H9 (cell line): ENCODE measurements around the gene UBQLN3. TPM values are rescaled to one million over a fixed set of nuclear protein-coding genes. Genes with fewer than 3 reads are reported as not detected.

Source experiments
- DNase-seq: peaks from one replicate; pipeline ENCODE4 v3.0.0-alpha.2; 2017
- H2AFZ ChIP-seq: one replicate; pipeline ENCODE4 v1.6.1; 2013; ENCODE audit warnings: mild to moderate bottlenecking, low read length, control low read depth, moderate library complexity
- H2AK5ac ChIP-seq: 2 replicates; pipeline ENCODE4 v1.6.1; 2013; ENCODE audit warnings: low read length, control low read depth, mixed read lengths; ENCODE audit not compliant: insufficient read length
- H2BK120ac ChIP-seq: one replicate; pipeline ENCODE4 v1.6.1; 2013; ENCODE audit warnings: low read depth, mild to moderate bottlenecking, low read length, control low read depth, inconsistent platforms; ENCODE audit not compliant: poor library complexity, severe bottlenecking
- H2BK12ac ChIP-seq: 2 replicates; pipeline ENCODE4 v1.6.1; 2013; ENCODE audit warnings: low read length, control low read depth, mixed read lengths, low read depth; ENCODE audit not compliant: insufficient read length
- H2BK15ac ChIP-seq: 2 replicates; pipeline ENCODE4 v1.6.1; 2013; ENCODE audit warnings: low read depth, low read length, control low read depth
- H2BK20ac ChIP-seq: one replicate; pipeline ENCODE4 v1.6.1; 2013; ENCODE audit warnings: low read depth, mild to moderate bottlenecking, low read length, control low read depth, inconsistent platforms; ENCODE audit not compliant: poor library complexity, severe bottlenecking
- H2BK5ac ChIP-seq: 2 replicates; pipeline ENCODE4 v1.6.1; 2013; ENCODE audit warnings: low read length, control low read depth, mixed read lengths; ENCODE audit not compliant: insufficient read length
- H3K14ac ChIP-seq: 2 replicates; pipeline ENCODE4 v1.6.1; 2013; ENCODE audit warnings: low read length, control low read depth; ENCODE audit not compliant: insufficient read depth
- H3K18ac ChIP-seq: 2 replicates; pipeline ENCODE4 v1.6.1; 2013; ENCODE audit warnings: low read depth, mild to moderate bottlenecking, mixed read lengths, low read length, control low read depth; ENCODE audit not compliant: insufficient read length
- H3K23ac ChIP-seq: 2 replicates; pipeline ENCODE4 v1.6.1; 2013; ENCODE audit warnings: low read length, control low read depth, mixed read lengths, low read depth; ENCODE audit not compliant: insufficient read length
- H3K23me2 ChIP-seq: 2 replicates; pipeline ENCODE4 v1.6.1; 2013; ENCODE audit warnings: low read depth, mild to moderate bottlenecking, mixed read lengths, low read length, control low read depth; ENCODE audit not compliant: insufficient read length, poor library complexity, severe bottlenecking
- H3K27ac ChIP-seq: 2 replicates; pipeline ENCODE4 v1.5.1; 2013; ENCODE audit warnings: low read length, control low read depth, mixed read lengths, low read depth; ENCODE audit not compliant: insufficient read length
- H3K27me3 ChIP-seq: 2 replicates; pipeline ENCODE4 v1.6.1; 2013; ENCODE audit warnings: low read length, control low read depth, inconsistent platforms; ENCODE audit not compliant: insufficient read depth
- H3K4ac ChIP-seq: 2 replicates; pipeline ENCODE4 v1.6.1; 2013; ENCODE audit warnings: low read depth, mild to moderate bottlenecking, control low read depth, inconsistent platforms, low read length, moderate library complexity
- H3K4me1 ChIP-seq: 2 replicates; pipeline ENCODE4 v1.6.1; 2013; ENCODE audit warnings: low read length, control low read depth, inconsistent platforms; ENCODE audit not compliant: insufficient read depth
- H3K4me2 ChIP-seq: 2 replicates; pipeline ENCODE4 v1.6.1; 2013; ENCODE audit warnings: low read length, control low read depth, mixed read lengths; ENCODE audit not compliant: insufficient read length, insufficient read depth
- H3K56ac ChIP-seq: 2 replicates; pipeline ENCODE4 v1.6.1; 2013; ENCODE audit warnings: low read depth, mild to moderate bottlenecking, mixed read lengths, low read length, control low read depth; ENCODE audit not compliant: insufficient read length
- H3K79me1 ChIP-seq: 2 replicates; pipeline ENCODE4 v1.6.1; 2013; ENCODE audit warnings: low read depth, mild to moderate bottlenecking, moderate library complexity, low read length, control low read depth, inconsistent platforms; ENCODE audit not compliant: insufficient read depth, poor library complexity, severe bottlenecking
- H3K79me2 ChIP-seq: 2 replicates; pipeline ENCODE4 v1.6.1; 2013; ENCODE audit warnings: low read length, control low read depth, inconsistent platforms; ENCODE audit not compliant: insufficient read depth
- H3K9ac ChIP-seq: 2 replicates; pipeline ENCODE4 v1.6.1; 2013; ENCODE audit warnings: low read length, control low read depth, mixed read lengths; ENCODE audit not compliant: insufficient read length; ENCODE audit errors: extremely low read depth
- H3K9me3 ChIP-seq: one replicate; pipeline ENCODE4 v1.6.1; 2013; ENCODE audit warnings: low read depth, low read length, inconsistent platforms; ENCODE audit not compliant: control insufficient read depth
- H3T11ph ChIP-seq: one replicate; pipeline ENCODE4 v1.6.1; 2013; ENCODE audit warnings: mild to moderate bottlenecking, low read length, control low read depth, inconsistent platforms
- H4K20me1 ChIP-seq: one replicate; pipeline ENCODE4 v1.6.1; 2013; ENCODE audit not compliant: control insufficient read depth, insufficient read length, insufficient read depth
- H4K5ac ChIP-seq: 2 replicates; pipeline ENCODE4 v1.6.1; 2013; ENCODE audit warnings: low read depth, mild to moderate bottlenecking, mixed read lengths, low read length, control low read depth; ENCODE audit not compliant: insufficient read length
- H4K8ac ChIP-seq: replicated peaks from 2 replicates; pipeline ENCODE4 v1.6.1; 2013; ENCODE audit warnings: low read length, control low read depth, mixed read lengths, low read depth; ENCODE audit not compliant: insufficient read length
- H4K91ac ChIP-seq: 2 replicates; pipeline ENCODE4 v1.6.1; 2013; ENCODE audit warnings: low read depth, mild to moderate bottlenecking, moderate library complexity, mixed read lengths, low read length, control low read depth; ENCODE audit not compliant: insufficient read length
- H3K27ac Mint-ChIP-seq, 3 experiments: 2 replicates in 2 of 3; 3 replicates in 1 of 3; pipeline ENCODE4 v1.8.0; 2020 to 2021; ENCODE audit warnings: mixed read lengths in 3 of 3, mild to moderate bottlenecking in 1 of 3, moderate library complexity in 1 of 3
- H3K27me3 Mint-ChIP-seq: 2 replicates; pipeline ENCODE4 v1.8.0; 2021; ENCODE audit warnings: low read depth, mild to moderate bottlenecking, moderate library complexity, mixed read lengths
- H3K36me3 Mint-ChIP-seq, 3 experiments: 2 replicates in 2 of 3; 3 replicates in 1 of 3; pipeline ENCODE4 v1.8.0; 2020 to 2021; ENCODE audit warnings: low read depth in 3 of 3, mixed read lengths in 3 of 3; ENCODE audit not compliant: insufficient read depth in 1 of 3
- H3K4me1 Mint-ChIP-seq, 2 experiments: 2 replicates each; pipeline ENCODE4 v1.8.0; 2020; ENCODE audit warnings: mixed read lengths in 2 of 2
- H3K4me3 Mint-ChIP-seq, 2 experiments: 2 replicates in 1 of 2; 3 replicates in 1 of 2; pipeline ENCODE4 v1.8.0; 2020 to 2021; ENCODE audit warnings: mild to moderate bottlenecking in 2 of 2, mixed read lengths in 2 of 2, moderate library complexity in 1 of 2
- H3K9me3 Mint-ChIP-seq, 2 experiments: 2 replicates in 1 of 2; 3 replicates in 1 of 2; pipeline ENCODE4 v1.8.0; 2020; ENCODE audit warnings: mild to moderate bottlenecking in 2 of 2, mixed read lengths in 2 of 2, moderate library complexity in 1 of 2
- CTCF ChIP-seq: fragments of 200-600 bp; sonication (generic); conservative IDR thresholded peaks from 3 replicates; pipeline ENCODE4 v1.8.0; 2021; ENCODE audit warnings: antibody characterized with exemption, mild to moderate bottlenecking
- WGBS: extraction: QIAGEN DNeasy Blood & Tissue Kit; methylation state at CpG from one replicate; pipeline ENCODE4 v1.1.7; 2013; ENCODE audit warnings: missing lambda C conversion rate, low lambda C conversion rate, mixed read lengths; ENCODE audit not compliant: insufficient read length; ENCODE audit errors: extremely low coverage; 5-methylcytosine and 5-hydroxymethylcytosine counted together
- total RNA-seq: library from RNA; stranded (reverse); gene quantifications from 2 replicates; pipeline ENCODE4 v1.2.1, GENCODE V29; 2021

The UBQLN3 gene
- total RNA-seq, 1 experiment from 2014 or later, result not detected

GRCh38 chr11:5534046-5534445, 24.3 kb upstream of the UBQLN3 start:
- no peak overlapping the region for H3K9ac ChIP-seq
- H3T11ph ChIP-seq, result no peak overlapping the region
- no peak overlapping the region for H2AFZ ChIP-seq
- no peak overlapping the region for H3K4ac ChIP-seq
- Mint-ChIP-seq H3K36me3 (peaks cover 0 to 6% (median 0%) of the 10 kb centered on the region in 3 experiments; a peak in 2 of 7 replicates), H3K4me3 (no peak overlapping the region), H3K9me3 (peaks cover 6% of the 10 kb centered on the region in 2 experiments; a peak in 2 of 5 replicates), H3K27me3 (peaks cover 4% of the 10 kb centered on the region), H3K27ac (no peak overlapping the region), H3K4me1 (no peaks in the 10 kb centered on the region)
- H3K27me3 ChIP-seq, result no peaks in the 10 kb centered on the region
- H2BK120ac ChIP-seq, result no peak overlapping the region
- H4K8ac ChIP-seq, result no peak overlapping the region
- no peak overlapping the region for H2BK15ac ChIP-seq
- H4K20me1 ChIP-seq, result no peaks in the 10 kb centered on the region
- H3K4me2 ChIP-seq, result no peak overlapping the region
- no peak for DNase-seq
- no peak overlapping the region for H2BK20ac ChIP-seq
- H3K14ac ChIP-seq, result no peak overlapping the region
- H4K5ac ChIP-seq, result no peak overlapping the region
- no CpG with 5 or more reads among the region's 1 CpG for WGBS
- no peak overlapping the region for H3K56ac ChIP-seq
- no peak overlapping the region for H3K18ac ChIP-seq
- no peak for TF ChIP-seq CTCF
- no peaks in the 10 kb centered on the region for H3K79me2 ChIP-seq
- H3K23ac ChIP-seq, result no peak overlapping the region
- no peaks in the 10 kb centered on the region for H3K79me1 ChIP-seq
- H2BK12ac ChIP-seq, result no peak overlapping the region
- H3K23me2 ChIP-seq, result no peaks in the 10 kb centered on the region
- H2AK5ac ChIP-seq, result no peak overlapping the region
- no peak overlapping the region for H4K91ac ChIP-seq
- H2BK5ac ChIP-seq, result no peak overlapping the region
- H3K9me3 ChIP-seq, result no peaks in the 10 kb centered on the region
- no peak overlapping the region for H3K27ac ChIP-seq
- no peaks in the 10 kb centered on the region for H3K4me1 ChIP-seq
